Skin epidermis (tissue), 12 donors: ENCODE data around the gene HYAL3.
"Not testable (repeated sequence)": the region's sequence is repeated elsewhere in the genome, so short reads cannot be mapped to it uniquely, and the experiment has no call there.

Source experiments
- H3K27ac ChIP-seq, 21 experiments: fragments of 200-600 bp; sonication (generic) in 11 of 21; one replicate each; pipeline ENCODE4 v1.5.0; 2020; ENCODE audit warnings: mild to moderate bottlenecking in 3 of 21, inconsistent platforms in 2 of 21, moderate library complexity in 2 of 21
- H3K4me3 ChIP-seq, 7 experiments: fragments of 200-600 bp; sonication (generic) in 2 of 7; one replicate each; pipeline ENCODE4 v1.5.0; 2020; ENCODE audit warnings: inconsistent platforms in 2 of 7, mild to moderate bottlenecking in 2 of 7, moderate library complexity in 1 of 7

HYAL3 gene

DNA sequence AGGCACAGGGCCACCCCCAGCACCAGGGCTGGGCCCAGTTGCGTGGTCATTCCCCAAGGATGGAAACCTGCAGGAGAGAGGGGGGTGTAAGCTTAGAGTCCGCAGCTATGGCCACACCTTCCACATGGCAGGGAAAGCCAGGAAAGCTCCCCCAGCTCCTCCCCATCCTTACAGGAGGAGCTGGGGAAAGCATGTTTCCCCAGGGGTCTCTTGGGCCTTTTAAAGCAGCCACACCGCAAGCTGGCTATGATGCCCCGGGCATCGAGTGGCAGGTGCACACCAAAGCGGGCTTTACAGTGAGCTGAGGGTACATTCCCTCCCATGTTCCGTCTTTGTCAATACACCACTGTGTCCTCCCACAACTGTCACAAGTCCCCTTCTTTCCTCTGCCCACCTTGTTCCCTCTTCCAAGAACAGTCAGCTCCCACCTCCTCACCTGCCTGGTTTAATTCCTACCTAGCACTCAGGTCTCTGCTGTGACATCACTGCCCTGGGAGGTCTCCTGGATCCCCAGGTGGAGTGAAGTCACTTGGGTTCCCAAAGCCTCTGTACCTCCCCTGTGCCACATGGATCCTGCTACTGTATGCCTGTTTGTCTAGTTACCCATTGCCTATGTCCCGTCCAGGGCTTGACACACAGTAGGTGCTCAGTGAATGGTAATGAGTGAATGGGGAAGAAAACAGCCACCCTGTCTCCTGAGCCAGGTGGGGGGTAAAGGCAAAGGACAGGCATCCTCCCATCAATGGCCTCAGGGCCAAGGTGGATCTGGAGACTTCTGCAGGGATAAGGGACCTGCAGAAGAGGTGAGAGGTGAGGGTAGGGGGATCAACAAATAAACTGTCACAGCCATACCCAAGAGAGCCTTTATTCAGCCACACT lies 3.4 kb downstream of the HYAL3 start:
- H3K27ac ChIP-seq = no peak overlapping the region
- no peak overlapping the region for H3K4me3 ChIP-seq

DNA sequence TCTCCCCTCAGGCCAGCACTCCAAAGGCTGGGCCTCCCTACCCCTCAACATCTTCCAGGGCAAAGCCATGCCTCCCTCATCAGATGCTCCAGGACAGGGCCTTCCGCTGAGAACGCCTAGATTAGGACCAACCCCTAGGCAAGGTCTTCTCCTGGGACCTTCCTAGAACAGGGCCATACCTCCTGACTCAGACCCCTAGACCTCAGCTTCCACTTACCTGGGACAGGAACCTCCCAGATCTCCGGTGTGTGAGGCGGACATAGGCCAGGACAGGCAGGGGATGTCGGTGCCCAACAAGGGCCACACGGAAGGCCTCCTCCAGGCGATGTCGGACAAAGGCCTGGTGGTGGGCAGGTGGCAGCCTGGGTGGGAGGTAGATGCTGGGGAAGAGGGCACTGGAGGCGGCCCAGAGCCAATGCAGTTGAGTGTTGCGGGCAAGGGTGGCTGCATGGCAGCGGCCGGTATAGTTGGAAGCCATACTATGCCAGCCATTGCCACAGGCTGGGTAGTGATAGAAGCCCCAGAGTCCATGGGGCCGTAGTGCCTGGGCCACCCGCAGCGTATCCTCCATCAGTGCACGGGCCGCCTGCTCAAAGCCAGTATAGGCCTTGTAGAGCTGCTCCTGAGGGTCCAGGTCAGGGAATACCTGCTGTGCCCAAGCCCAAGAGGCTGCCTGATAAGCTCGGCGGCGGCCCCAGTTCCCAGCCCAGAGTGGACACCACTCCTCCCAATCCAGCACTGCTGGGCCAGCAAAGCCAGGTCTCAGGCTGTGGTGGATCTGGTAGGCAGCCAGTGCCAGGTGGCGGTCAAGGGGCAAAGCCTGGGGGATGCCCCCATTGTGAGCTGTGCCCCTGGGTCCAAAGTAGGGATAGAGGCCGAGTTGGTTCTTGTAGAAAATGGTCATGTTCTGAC lies 4.5 kb downstream of the HYAL3 start:
- Histone ChIP-seq H3K27ac (peak overlapping the region in 1 of 21 experiments; percentile 1), H3K4me3 (no peak overlapping the region)

DNA sequence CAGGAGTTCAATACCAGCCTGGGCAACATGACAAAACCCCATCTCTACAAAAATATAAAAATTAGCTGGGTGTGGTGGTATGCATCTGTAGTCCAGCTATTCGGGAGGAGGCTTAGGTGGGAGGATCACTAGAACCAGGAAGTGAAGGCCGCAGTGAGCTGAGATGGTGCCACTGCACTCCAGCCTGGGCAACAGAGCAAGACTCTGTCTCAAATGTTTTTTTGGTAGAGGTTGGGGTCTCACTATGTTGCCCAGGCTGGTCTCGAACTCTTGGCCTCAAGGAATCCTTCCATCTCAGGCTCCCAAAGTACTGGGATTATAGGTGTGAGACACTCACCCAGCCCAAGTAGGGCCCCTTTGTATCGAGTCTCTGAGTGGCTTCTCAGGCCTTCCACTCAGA lies 5.1 kb downstream of the HYAL3 start:
- Histone ChIP-seq H3K4me3 (no peak overlapping the region), H3K27ac (peak overlapping the region in 1 of 21 experiments; percentile 97)

DNA sequence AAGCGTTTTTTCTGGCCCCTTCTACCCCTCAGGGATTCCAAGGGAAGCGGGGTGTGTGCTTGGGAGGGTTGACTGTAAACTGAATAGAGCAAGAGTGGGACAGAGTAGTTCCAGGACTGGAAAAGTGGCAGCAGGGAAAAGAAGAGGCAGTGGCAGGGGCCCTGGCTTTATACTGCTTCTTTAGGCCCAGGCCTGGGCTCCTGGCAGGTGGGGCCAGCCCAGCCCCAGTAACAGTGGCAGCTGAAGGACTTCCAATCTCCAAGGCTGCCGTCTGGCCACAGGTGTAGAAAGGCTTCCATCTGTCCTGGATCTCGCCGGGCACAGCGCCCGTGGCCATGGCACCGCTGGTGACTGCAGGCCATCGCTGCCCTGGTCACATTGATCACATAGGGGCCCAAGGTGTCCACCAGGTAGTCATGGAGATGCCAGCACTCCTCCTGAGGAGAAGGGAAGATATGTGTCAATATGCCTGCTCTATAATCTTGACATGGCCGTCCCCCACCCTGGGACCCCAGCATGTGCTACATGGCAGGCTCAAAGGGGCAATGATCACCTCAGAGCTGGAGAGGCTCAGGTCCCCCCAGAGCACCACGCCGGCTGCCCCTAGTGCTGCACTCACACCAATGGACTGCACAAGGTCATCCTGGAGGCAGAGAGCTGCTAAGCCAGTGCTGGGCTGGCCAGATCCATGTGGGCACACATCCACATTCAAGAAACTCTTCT lies 6.0 kb downstream of the HYAL3 start:
- peak overlapping the region in 1 of 7 experiments; percentile 95 for H3K4me3 ChIP-seq
- H3K27ac ChIP-seq = peak overlapping the region in 20 of 21 experiments; percentile 19 to 97 (median 87)

DNA sequence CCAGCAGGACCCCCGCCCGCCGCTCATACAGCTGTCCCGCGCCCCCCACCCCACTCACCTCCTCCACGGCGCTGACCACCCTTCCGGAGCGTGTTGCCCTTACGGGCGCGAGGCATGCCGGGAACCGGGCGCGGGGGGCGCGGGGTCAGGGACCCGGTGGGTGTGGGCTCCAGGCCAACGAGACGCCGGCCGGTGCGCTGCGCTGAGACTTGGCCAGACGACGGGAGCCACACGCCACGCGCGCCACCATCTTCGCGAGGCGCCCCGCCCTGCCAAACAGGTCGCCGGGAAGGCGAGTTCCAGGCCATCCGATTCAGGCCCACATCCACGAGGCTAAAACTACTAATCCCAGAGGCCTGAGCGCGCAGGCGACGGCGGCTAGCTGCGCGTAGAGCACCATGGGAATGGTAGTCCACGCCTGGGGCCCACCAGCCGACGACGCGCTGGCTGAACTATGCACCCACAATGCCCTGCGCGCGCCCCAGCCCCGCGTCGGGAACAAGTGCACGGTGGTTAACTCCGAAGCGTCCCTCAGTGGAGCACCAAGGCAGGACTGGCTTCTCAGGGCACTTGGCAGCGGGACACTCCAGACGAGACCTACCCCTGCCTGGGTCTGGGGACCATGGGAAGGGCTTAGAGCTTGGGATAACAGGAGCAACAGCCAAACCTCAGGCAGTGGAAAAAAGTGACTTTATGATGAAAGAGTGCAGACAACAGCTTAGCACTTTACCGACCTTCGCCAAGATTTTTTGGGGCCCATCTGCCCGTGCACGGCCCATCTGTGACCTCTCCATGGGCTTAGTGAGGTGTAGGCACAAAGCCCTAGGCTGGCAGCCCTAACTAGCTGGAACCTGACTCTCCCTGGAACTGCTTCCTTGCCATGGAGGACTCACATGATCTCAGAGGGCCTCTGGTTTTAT lies 6.8 kb downstream of the HYAL3 start, which contains the start of gene IFRD2:
Gene IFRD2, minus strand, starts transcription at position 271 of the 920 bp plus-strand sequence. Its CDS starts 155 bp downstream, at position 116.
- Histone ChIP-seq H3K27ac (peak within 1 kb of the TSS; percentile 76 to 97 (median 91)), H3K4me3 (peak within 1 kb of the TSS; percentile 80 to 98 (median 94))

DNA sequence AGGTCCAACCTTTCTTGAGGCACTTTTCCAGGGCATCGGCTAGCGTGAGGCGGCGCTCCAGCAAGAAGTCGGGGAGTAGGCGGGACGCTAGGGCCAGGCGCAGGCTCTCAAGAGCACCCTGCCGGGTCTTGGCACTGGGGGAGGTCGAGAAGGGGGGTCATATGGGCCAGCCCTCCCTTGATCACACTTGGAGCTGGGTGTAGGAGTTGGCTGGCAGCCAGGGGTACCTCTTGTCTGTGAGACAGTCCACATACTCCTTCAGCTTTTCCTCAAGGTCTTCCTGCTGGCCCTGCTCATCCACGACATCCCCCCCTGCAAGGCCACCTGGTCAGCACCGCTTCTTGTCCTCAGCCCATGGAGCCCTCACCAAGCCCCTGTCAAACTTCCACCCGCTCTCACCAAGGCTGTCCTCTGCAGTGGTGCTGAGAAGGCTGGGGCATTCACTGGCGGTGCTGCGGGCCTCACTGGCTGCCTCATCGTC lies 9.0 kb downstream of the HYAL3 start:
- no peak overlapping the region for H3K4me3 ChIP-seq

DNA sequence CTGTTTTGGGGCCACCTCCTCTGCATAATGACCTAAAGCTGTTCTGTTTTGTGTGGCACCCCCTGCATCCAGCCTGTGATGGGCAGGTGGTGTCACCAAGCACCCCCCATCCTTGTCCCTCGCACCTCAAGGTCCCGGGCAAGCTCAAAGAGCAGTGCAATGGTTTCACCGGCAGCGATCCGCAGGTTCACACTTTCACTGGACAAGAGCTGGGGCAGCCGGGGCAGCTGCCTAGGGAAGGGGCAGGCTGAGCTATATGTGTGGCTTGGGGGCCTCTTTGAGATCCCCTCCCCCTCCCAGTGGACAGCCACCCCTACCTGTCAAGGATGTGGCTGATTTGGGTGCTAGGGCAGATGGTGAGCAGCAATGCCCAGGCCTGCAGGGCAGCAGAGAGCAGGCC lies 10.1 kb downstream of the HYAL3 start:
- no peak overlapping the region for H3K4me3 ChIP-seq
- no peak overlapping the region for H3K27ac ChIP-seq

More for the DNA sequence above, 9.0 kb downstream of the HYAL3 start:
- H3K27ac ChIP-seq = no peak overlapping the region

DNA sequence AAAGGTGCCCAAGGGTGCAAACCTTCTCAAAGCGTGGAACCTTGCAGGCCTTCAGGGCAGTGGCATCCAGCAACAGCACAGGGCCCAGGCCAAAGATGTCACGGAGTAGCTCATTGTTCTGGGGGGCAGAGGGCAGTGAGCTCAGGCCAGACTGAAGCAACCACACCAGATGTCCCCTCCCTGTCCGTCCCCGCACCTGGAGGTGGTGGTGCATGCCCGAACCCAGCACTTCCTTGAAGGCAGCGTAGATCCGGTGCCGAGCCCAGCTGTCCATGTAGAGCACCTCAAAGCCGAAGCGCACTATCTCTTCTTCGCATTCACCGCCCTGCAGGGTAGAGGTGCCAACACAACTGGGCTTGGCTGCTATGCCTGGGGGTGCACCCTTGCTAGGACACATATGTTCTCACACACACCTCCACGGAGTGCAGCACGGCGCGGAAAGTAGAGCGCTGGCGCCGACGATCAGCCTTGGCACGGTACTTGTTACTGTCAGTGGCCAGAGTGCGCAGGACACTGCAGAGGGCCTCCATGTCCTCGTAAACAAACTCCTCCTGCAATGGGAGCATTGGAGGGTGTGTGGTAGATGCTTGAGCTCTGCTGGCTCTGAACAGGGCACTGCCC lies 10.7 kb downstream of the HYAL3 start:
- H3K27ac ChIP-seq = no peak overlapping the region
- H3K4me3 ChIP-seq = no peak overlapping the region

DNA sequence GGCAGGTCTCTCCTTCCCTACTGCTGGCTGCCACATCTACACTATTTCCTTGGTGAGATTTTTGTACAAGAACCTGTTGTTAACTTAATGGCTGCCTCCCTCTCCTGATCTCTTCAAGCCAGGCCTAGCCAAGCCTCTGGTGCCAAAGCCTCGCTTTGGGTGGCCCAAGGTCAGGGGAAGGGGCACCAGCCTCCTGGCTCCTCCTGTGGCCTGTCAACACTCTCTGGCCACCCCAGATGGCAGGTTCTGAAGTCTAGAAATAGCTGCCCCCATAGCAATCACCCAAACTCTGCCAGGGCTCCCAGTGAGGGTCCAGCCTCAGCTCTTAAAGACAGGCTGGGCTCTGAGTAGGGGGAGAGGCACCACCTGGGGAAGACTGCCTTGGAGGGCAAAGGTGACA lies 11.9 kb downstream of the HYAL3 start:
- Histone ChIP-seq H3K4me3 (no peak overlapping the region), H3K27ac (no peak overlapping the region)

DNA sequence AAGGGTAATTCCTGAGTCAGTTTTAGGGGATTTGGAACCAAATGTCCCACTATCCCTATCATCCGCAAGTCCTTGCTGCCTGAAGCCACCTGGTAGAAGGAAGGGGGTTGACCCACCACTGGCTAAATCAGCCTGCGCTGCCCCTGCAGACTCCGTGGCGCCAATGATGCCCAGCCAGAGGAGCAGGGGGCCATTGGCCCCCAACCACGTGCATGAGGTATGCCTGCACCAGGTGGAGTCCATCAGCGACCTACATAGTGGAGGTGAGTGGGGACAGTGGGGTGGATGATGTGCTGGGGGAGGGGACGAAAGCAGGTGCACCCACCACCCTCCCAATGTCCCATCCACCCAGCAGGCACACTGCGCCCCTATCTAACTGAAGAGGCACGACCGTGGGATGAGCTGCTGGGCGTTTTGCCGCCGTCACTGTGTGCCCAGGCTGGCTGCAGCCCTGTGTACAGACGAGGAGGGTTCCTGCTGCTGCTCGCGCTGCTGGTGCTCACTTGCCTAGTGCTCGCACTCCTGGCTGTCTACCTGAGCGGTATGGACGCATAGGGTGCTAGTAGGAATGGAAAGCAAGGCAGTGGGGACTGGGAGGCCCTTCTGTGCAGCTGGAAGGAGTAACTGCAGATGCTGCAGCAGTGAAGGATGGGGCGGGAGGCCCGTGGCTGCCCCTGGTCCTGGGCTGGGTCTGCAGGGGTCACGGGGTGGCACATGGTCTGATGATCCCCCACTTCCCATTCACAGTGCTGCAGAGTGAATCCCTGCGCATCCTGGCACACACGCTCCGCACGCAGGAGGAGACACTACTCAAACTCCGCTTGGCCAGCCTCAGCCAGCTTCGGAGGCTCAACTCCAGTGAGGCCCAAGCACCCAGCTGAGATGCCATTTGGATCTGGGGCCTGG lies 12.6 kb downstream of the HYAL3 start:
- no peak overlapping the region for H3K27ac ChIP-seq

DNA sequence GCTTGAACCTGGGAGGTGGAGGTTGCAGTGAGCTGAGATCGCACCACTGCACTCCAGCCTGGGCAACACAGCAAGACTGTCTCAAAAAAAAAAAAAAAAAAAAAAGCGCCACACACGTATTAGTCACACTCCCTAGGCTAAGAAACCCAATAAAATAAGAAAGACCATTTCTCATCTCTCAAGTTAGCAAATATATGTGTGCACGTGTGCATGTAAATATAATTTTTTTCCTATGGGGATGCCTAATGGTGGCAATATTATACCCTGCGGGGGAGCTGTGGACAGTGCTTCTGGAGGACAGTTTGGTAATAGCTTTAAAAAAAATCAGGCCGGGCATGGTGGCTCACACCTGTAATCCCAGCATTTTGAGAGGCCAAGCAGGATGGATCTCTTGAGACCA lies 15.1 kb downstream of the HYAL3 start:
- H3K4me3 ChIP-seq, H3K27ac ChIP-seq: not testable (repeated sequence)

More for the DNA sequence above, 12.6 kb downstream of the HYAL3 start:
- H3K4me3 ChIP-seq = no peak overlapping the region

DNA sequence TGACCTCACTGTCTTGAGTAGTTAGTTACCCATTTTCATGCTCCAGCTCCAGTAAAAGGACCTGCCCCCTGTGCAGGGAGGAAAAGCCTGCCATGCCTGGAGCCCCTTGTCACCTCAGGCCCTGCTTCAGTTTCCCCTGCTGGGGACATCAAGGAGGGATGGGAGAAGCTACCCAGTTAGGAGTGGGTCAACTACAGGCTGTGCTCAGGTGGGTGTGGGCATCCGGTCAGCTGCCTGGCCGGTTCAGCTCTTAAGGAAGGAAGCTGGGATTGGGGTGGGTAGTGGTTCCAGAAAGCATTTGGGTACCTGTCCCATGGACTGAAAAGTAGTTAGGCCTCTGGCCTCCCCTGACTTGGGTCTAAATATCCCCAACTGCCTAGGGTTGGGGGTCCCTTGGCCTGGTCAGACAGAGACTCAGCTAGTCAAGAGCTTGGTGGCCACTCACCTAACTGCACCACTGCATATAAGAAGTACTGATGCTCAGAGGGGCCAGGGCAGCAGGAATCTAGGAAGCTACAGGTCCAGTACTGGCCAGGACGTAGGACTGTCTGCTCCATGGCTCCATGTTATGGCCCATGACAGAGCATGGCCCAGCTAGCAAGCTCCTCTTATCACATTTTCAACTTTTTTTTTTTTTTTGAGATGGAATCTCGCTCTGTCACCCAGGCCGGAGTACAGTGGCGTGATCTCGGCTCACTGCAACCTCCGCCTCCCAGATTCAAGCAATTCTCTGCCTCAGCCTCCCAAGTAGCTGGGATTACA lies 19.8 kb downstream of the HYAL3 start:
- Histone ChIP-seq H3K4me3 (no peak overlapping the region), H3K27ac (no peak overlapping the region)

DNA sequence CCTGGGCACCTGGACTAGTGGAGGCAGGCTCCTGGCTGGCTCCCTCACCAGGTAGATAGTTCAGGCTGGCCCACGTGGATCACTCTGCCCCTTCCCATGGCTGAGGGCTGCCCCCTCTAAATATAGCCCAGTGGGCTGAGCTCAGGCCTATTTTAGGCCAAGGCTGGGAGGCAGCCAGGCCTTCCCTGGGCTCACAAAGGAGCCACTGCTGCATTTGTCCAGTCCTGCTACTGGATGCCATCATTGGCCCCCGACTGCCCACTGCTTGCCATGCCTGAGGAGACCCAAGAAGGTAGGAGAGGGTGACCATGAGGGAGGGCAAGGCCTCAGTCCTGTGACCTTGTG lies 20.4 kb downstream of the HYAL3 start, which contains the start of gene LSMEM2:
Gene LSMEM2, plus strand, starts transcription at position 208 of the 345 bp plus-strand sequence. Its CDS starts 27 bp downstream, at position 235.
- Histone ChIP-seq H3K4me3 (no peak within 1 kb of the TSS), H3K27ac (no peak within 1 kb of the TSS)

DNA sequence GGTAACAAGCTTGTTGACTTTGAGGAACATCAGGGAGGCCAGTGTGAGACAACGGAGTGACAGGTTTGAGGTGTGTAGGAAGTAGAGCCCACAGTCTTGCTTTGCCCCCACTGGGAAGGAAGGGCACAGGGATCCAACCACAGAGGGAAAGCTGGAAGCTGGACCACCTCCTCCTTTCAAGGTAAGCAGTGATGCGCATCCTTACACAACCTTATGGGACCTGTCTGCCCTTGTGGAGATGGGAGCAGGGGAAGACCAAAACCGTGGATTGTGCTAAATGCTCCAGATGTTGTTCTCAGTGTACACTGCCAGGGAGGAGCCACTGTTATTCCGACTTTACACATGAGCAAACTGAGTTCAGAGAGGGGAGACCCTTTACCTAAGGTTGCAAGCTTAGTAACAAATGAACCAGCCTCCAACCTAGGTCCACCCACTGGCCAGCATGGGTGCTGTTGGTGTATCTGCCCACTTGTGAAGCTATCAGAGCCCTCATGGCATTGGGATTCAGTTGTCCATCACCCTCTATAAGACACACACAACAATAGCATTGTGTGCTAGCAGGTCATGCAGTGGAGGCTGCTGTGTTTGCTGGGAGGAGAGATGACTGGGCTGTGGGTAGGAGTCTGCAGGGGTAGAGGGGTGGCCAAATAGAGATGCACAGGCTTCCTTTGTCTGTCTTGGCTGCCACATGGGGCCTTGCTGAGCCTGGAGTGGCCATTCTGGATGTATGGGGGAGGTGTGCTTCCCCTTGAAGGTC lies 20.9 kb downstream of the HYAL3 start:
- no peak overlapping the region for H3K27ac ChIP-seq
- no peak overlapping the region for H3K4me3 ChIP-seq

DNA sequence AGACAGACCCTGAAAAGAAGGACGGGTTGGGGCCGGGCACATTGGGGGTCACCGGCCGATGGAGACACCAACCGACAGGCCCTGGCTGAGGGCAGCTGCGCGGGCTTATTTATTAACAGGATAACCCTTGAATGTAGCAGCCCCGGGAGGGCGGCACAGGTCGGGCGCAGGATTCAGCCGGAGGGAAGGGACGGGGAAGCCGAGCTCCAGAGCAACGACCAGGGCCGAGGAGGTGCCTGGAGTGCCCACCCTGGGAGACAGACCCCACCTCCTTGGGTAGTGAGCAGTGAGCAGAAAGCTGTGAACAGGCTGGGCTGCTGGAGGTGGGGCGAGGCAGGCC lies 22.5 kb downstream of the HYAL3 start:
- Histone ChIP-seq H3K27ac (no peak overlapping the region), H3K4me3 (no peak overlapping the region)
